Stomach smooth muscle (tissue), 2 donors: ENCODE data around the gene KLHDC10.
"Not testable (repeated sequence)": the region's sequence is repeated elsewhere in the genome, so short reads cannot be mapped to it uniquely, and the experiment has no call there.

Experiments
- H3K27ac ChIP-seq: one replicate; pipeline ENCODE4 v1.7.0; 2013; ENCODE audit warnings: mild to moderate bottlenecking, low read length, inconsistent platforms
- H3K27me3 ChIP-seq, 2 donors: one replicate each; pipeline ENCODE4 v1.7.0; 2013; ENCODE audit warnings: low read length in 2 of 2; ENCODE audit not compliant: insufficient read depth in 2 of 2, control insufficient read depth in 1 of 2
- H3K36me3 ChIP-seq, 2 donors: one replicate each; pipeline ENCODE4 v1.7.0; 2013; ENCODE audit warnings: low read length in 2 of 2; ENCODE audit not compliant: control insufficient read depth in 2 of 2, insufficient read depth in 2 of 2
- H3K4me1 ChIP-seq: one replicate; pipeline ENCODE4 v1.7.0; 2013; ENCODE audit warnings: low read length; ENCODE audit not compliant: control insufficient read depth, insufficient read depth
- H3K4me3 ChIP-seq, 2 donors: one replicate each; pipeline ENCODE4 v1.7.0; 2013; ENCODE audit warnings: low read length in 2 of 2
- H3K9ac ChIP-seq, 2 donors: one replicate each; pipeline ENCODE4 v1.7.0; 2013; ENCODE audit warnings: low read length in 2 of 2, mild to moderate bottlenecking in 1 of 2
- H3K9me3 ChIP-seq, 2 donors: one replicate each; pipeline ENCODE4 v1.7.0; 2013; ENCODE audit warnings: low read length in 2 of 2; ENCODE audit not compliant: control insufficient read depth in 2 of 2
- donor health status: healthy.
- donor health status: Pancreatic carcinoma.

Gene KLHDC10

DNA sequence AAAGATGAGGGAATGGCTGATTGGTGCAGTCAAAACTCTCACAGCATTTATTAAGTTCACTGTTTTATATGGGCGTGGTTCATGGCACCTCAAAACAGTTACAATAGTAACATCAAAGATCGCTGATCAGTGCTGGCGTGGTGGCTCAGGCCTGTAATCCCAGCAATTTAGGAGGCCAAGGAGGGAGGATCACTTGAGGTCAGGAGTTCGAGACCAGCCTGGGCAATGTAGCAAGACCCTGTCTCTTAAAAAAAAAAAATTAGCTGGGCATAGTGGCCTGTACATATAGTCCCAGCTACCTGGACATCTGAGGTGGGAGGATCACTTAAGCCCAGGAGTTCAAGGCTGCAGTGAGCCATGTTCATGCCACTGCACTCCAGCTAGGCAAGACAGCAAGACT is 48.5 kb downstream of the KLHDC10 start:
- no peak overlapping the region for H3K9ac ChIP-seq
- peaks cover 15 to 30% of the 10 kb centered on the region in 2 donors for H3K36me3 ChIP-seq
- H3K27ac ChIP-seq: no peak overlapping the region
- H3K4me1 ChIP-seq: no peaks in the 10 kb centered on the region
- no peaks in the 10 kb centered on the region for H3K9me3 ChIP-seq
- no peaks in the 10 kb centered on the region for H3K27me3 ChIP-seq
- H3K4me3 ChIP-seq: no peak overlapping the region

DNA sequence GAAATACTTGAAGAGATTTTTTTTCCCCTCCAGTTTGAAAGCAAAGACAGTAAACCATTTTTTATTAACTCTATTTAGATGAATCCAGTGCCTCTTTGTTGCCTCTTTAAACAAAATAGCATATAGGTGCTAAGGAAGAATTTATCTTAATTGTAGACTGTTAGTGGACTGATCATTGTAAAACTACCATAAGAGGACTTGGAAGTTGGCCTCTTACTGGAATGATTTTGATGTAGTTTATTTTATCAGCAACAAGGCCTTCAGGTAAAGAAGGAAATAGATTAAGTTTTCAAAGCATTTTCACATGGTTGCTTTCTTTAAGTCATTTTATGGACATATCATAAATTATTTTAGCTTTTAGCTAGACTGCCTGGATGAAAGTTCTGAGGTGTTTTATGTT is 53.2 kb downstream of the KLHDC10 start:
- H3K9me3 ChIP-seq: no peaks in the 10 kb centered on the region
- peaks cover 21 to 31% of the 10 kb centered on the region in 2 donors for H3K36me3 ChIP-seq
- no peak overlapping the region for H3K4me3 ChIP-seq
- H3K27ac ChIP-seq: no peak overlapping the region
- no peaks in the 10 kb centered on the region for H3K27me3 ChIP-seq
- peaks cover 5% of the 10 kb centered on the region for H3K4me1 ChIP-seq
- no peak overlapping the region for H3K9ac ChIP-seq

DNA sequence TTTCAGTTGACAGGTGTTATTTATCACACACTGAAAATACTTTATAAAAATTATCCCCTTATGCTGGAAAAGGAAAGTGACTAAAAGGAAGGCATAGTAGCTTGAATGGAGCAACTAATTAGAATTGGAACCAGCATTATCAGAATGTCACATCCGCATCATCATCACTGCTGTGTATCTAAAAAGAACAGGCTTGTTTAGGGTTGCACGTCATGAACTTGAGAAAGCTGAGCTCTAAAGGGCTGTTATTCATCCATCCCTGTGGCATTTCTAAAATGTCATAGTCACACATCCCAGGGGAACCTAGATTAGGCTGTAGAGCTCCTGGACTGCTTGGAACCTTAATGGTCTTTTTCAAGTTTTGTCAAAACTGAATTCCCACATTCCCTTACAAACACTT is 54.4 kb downstream of the KLHDC10 start:
- H3K27ac ChIP-seq: no peak overlapping the region
- H3K4me3 ChIP-seq: no peak overlapping the region
- peaks cover 21 to 30% of the 10 kb centered on the region in 2 donors for H3K36me3 ChIP-seq
- H3K27me3 ChIP-seq: no peaks in the 10 kb centered on the region
- H3K9me3 ChIP-seq: no peaks in the 10 kb centered on the region
- H3K4me1 ChIP-seq: peaks cover 5% of the 10 kb centered on the region
- H3K9ac ChIP-seq: no peak overlapping the region

DNA sequence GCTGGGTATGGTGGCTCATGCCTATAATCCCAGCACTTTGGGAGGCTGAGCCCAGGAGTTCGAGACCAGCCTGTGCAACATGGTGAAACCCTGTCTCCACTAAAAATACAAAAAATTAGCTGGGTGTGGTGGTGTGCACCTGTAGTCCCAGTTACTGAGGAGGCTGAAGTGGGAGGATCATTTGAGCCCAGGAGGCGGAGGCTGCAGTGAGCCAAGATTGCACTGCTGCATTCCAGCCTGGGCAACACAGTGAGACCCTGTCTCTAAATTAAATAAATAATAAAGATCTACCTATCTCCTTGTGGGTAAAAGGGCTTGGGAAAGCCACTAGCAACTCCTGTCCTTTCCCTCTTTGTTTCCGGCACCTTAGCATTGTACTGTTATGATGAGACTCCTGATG is 56.5 kb downstream of the KLHDC10 start:
- not testable (repeated sequence) for H3K4me3 ChIP-seq, H3K27ac ChIP-seq, H3K27me3 ChIP-seq, H3K9me3 ChIP-seq, H3K4me1 ChIP-seq, H3K9ac ChIP-seq
- peaks cover 24 to 35% of the 10 kb centered on the region in 2 donors for H3K36me3 ChIP-seq

DNA sequence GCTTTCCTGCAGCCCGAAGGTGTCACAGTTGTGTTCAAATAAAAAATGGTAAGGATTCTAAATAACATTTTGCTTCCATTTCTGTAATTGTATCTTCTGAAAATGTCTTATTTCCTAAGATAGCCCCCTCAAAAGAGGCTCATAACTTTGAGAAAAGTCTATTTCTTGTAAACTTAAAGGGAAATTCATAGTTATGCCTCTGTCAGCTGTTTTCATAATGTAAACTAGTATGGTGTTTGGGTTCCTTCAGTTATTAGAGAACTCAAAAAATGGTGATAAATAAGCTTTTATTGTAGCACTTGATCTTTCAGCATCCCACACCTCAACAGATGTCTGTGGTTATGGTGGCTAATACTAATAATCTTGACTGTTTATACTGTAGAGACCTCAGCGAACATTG is 57.1 kb downstream of the KLHDC10 start:
- Histone ChIP-seq H3K36me3 (peaks cover 24 to 29% of the 10 kb centered on the region in 2 donors), H3K27ac (no peak overlapping the region), H3K4me1 (peaks cover 5% of the 10 kb centered on the region), H3K27me3 (no peaks in the 10 kb centered on the region), H3K9me3 (no peaks in the 10 kb centered on the region), H3K9ac (no peak overlapping the region), H3K4me3 (no peak overlapping the region)

DNA sequence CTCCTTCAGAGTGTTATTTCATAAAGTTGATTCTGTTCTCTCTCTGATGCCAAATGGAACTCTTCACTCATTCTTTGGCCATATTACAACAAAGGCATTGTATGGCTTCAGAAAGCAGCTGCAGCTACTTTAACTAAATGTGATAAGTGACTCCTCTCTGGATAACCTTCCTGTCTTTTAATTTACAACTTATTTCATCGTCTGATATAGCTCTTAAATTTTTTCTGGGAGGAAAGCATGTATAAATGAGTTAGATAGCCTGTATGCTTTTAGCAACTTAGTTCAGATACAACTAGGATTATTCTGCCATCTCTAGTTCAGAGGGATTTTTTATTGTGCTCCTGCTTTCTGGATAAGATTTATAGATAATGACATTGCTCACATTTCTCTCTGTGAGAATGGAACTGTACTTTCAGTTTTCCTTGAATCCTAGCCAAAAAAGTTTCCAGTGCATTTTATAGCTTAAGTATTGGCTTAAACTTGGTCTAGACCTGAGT is 57.5 kb downstream of the KLHDC10 start:
- no peak overlapping the region for H3K27ac ChIP-seq
- H3K36me3 ChIP-seq: peaks cover 19 to 29% of the 10 kb centered on the region in 2 donors
- no peaks in the 10 kb centered on the region for H3K9me3 ChIP-seq
- H3K27me3 ChIP-seq: no peaks in the 10 kb centered on the region
- peaks cover 5% of the 10 kb centered on the region for H3K4me1 ChIP-seq
- H3K9ac ChIP-seq: no peak overlapping the region
- H3K4me3 ChIP-seq: peak overlapping the region in 1 of 2 donors; percentile 13

DNA sequence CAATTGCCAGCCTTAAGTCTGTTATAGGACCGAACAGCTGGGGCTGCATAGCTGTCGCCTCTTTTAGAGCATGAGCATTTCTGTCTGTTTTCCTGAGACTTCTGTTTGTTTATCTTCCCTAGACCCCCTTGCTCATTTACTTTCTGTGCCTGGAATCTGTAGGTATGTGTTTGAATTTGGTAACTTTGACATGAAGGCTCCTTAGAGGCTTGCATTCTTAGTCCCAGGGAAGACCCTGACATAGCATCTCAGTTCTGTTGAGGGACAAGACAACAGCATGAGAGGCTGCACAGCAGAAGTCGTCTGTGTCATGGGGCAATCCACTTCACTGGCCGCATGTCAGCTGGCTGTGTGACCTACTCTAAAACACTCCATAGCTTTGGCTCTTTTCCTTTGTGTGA is 58.7 kb downstream of the KLHDC10 start:
- H3K9ac ChIP-seq: no peak overlapping the region
- peaks cover 21 to 28% of the 10 kb centered on the region in 2 donors for H3K36me3 ChIP-seq
- H3K4me1 ChIP-seq: peaks cover 5% of the 10 kb centered on the region
- H3K9me3 ChIP-seq: no peaks in the 10 kb centered on the region
- H3K27ac ChIP-seq: no peak overlapping the region
- H3K4me3 ChIP-seq: no peak overlapping the region
- no peaks in the 10 kb centered on the region for H3K27me3 ChIP-seq

DNA sequence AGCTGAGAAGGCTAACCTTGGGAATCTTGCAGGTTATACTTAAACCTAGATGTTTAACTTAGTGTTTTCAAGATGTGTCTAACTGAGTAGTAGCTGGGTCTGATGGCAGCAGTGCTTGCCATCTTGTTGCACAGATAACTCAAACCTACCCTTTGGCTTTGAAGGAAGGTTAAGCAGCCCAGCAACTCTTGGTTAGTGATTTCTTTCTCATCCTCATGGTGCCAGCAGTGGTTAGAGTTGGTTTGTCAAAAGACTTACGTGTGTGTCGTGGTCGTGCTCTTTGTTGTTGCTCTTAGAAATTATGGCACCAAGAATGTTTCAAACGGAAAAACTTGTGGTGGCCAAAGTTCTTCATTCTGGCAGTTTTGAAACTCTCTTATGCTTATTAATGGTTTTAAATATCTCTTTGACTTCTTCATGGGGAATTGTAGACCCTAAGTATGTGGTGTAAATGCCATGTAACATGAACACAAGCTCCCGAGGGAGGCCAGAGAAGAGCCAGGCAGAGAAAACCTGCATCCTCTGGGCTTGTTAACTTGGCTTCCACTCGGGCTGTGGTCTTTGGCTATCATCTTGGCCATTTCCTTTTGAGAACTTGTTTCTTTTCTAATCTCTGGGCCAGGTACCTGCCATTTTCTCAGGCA is 61.0 kb downstream of the KLHDC10 start:
- peaks cover 23 to 31% of the 10 kb centered on the region in 2 donors for H3K36me3 ChIP-seq
- H3K9me3 ChIP-seq: no peaks in the 10 kb centered on the region
- no peak overlapping the region for H3K4me3 ChIP-seq
- peaks cover 5% of the 10 kb centered on the region for H3K4me1 ChIP-seq
- no peaks in the 10 kb centered on the region for H3K27me3 ChIP-seq
- H3K27ac ChIP-seq: no peak overlapping the region
- no peak overlapping the region for H3K9ac ChIP-seq

DNA sequence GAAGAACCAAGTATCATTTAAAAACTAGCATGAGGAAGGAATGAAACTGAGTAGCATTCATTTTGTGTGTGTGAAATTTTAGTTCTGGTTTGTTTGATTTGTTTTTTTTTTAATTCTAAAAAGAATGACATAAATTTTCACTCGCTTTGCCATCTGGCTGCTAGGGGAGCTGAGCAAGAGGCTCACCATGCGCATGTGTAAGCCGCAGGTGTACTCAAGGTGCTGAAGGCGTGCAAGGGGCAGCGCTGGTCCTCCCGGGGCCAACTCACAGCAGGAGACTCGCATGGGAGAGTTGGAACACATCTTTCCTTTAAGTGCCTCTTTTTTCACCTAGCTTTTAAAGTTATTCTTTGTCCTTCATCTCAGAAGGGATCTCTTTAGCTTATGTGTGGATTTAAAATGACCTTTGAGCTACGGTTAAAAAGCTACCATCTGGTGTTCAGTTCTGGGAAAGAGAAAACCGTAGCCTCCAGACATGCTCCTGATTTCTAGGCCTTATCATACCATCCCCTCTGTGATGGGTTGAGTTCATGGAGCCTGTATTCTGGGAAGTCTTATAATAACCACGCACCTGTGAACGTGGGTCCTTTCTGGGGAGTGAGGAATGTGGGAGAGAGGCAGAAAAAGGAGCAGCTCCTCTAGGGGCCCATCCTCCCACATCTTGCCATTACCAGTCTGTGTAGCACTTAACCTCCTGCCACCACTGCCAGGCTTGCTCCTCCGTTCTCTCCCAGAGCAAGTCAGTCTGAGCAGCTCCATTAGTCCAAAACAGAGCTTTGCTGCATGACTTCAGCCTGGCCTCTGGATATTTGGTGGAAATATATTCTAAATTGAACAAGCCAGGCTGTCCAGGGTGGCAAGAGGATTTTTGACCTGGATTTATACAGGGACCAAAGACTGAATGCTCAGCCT is 61.9 kb downstream of the KLHDC10 start:
- Histone ChIP-seq H3K36me3 (peaks cover 23 to 33% of the 10 kb centered on the region in 2 donors), H3K9me3 (no peaks in the 10 kb centered on the region), H3K27ac (no peak overlapping the region), H3K4me1 (peaks cover 5% of the 10 kb centered on the region), H3K4me3 (no peak overlapping the region), H3K27me3 (no peaks in the 10 kb centered on the region), H3K9ac (no peak overlapping the region)

DNA sequence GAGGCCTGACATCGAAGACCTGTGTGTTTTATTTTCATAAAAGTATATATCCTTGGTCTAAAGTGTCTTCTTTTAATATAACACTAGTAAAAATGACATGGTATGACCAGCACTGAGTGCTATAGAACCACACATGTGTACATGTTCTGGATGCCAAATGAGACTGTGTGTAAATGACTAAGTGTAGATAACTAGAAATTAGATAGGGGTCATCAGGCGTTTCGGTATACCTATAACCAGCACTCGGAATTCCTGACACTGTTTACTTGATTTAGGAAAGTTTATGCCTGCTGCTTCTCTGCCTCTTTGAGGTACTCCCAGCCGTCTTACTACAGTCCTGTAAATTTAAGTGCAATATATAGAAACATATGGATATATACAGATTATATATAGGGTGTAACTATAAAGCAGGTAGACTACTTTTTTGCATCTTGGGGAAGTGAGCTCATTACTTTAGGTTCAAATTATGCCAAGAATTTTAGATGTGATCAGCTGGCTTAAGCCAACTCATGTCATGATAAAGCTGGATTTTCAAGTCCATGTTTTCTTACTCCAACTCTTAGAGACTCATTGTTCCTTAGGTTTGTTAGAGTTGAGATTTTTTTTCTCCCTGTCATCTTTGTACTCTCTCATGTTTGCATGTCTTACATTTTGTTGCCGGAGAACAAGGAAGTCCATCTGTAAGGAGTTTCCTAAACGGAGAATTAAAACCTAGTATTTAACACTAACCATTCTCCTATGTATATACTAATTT is 62.9 kb downstream of the KLHDC10 start:
- Histone ChIP-seq H3K4me1 (peaks cover 2% of the 10 kb centered on the region), H3K4me3 (no peak overlapping the region), H3K27me3 (no peaks in the 10 kb centered on the region), H3K9me3 (no peaks in the 10 kb centered on the region), H3K27ac (no peak overlapping the region), H3K9ac (no peak overlapping the region), H3K36me3 (peaks cover 27 to 35% of the 10 kb centered on the region in 2 donors)
